HG03175 (cell line): Measurements from ENCODE around the gene NEK4.

ENCODE experiments used
- ATAC-seq: cut with Tn5 transposase; IDR thresholded peaks from one replicate; pipeline ENCODE4 v1.9.1; 2021; ENCODE audit warnings: mild to moderate bottlenecking, moderate library complexity; ENCODE audit not compliant: unreplicated experiment

The NEK4 gene

DNA sequence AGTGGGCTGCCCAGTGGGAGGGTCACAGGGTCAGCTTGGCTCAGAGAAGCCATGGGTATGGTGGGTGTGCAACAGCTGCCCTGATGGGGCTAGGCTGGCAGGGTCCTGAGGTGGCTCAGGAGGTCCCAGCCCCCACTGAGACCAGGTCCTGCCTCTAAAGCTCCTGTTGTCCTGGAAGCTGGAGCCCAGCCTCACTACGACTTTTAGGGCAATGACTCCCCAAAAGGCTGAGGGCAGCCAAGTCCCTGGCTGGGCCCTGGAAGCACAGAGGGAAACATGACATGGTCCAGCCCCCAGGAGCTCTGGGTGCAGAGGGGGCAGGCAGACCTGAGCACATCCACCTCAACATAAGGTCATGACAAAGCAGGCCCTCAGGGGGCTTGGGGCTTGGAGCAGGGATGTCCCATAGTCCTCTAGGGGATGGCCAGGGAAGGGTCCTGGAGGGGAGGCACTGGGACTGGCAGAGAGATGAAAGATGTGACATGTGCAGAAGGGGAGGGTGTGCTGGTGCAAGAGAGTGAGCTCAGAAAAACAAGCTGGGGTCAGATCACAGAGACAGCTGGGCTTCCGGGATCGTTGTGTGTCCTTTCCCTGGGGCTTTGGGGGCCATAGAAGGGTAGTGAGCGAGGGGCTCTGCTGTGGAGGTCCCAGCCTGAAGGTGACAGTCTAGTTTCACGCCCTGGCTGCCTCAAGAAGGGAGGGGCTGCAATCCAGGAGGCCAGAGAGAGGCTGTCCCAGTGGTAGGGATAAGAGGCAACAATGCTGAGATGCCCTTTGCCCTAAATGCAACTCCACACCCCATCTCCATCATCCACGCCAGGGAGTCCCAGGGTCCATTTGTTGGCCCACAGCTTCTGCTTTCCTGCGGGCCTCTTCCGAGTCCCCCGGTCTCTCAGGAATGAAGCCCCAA is 23.2 kb upstream of the NEK4 start:
- ATAC-seq, result no peak

DNA sequence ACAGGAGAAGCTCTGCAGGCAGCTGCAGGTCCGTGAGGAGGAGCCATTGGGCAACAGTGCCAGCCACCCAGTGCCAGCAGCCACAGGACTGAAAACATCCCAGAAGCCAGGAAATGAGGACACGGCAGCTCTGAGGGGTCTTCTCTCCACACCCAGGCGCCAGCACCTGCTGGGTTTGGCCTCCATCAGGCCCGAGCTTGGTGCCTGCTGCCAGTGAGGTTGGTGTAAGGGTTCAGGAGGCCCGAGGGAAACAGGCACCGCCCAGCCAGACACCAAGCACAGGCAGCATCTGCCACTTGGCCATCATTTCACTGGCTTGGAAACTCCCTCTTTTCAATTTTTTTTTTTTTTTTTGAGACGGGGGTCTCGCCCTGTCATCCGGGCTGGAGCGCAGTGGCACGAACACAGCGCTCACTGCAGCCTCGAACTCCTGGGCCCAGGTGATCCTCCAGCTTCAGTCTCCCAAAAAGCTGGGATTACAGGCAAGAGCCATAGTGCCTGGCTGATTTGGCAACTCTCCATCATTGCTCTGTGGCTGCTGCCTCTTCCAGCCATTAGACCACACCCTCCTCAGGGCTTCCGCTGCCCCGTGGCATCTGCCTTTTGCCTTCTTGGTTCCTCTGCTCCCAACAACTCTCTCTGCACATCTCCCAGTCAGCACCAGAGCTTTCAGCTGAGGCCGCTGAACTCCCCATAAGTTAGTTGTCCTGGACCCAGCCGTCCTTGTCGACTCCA is 22.4 kb upstream of the NEK4 start:
- ATAC-seq, result no peak

DNA sequence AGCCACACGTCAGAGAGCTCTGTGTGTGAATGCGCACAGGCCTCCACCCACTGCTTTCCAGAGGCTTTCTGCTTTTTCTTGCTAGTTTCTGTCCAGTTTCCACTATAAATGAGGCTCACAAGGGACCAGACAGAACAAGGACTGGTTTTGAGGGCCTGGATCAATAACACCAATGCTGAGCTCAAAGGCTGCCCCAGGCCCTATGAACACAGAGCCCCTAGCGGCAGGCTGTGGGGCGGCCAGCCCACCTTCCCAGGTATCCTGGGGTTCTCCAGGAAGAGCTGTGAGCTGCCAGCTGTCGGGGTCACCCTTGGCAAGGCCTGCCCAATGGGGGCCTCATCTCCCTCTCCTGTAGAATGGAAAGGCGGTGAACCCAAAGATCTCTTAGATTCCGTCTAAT is 21.7 kb upstream of the NEK4 start:
- no peak for ATAC-seq

DNA sequence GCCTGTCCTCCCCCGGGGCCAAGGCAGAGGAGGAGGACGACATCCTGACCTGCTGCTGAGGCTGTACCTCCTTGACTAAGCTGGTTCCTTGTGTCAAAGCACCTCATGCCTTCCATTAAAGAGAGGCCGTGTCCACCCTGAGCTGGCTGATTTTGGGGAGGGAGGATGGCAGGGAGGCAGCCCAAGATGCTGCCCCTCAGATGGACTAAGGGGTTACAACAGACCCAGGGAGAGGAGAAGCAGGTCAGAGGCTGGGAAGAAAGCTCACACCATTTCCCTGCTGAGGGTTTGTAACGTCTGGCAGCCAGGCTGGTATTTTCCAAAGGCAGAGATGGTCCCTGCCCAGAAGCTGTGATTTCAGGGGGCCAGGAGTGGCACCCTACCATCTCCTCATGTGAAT is 21.2 kb upstream of the NEK4 start:
- ATAC-seq, result no peak

DNA sequence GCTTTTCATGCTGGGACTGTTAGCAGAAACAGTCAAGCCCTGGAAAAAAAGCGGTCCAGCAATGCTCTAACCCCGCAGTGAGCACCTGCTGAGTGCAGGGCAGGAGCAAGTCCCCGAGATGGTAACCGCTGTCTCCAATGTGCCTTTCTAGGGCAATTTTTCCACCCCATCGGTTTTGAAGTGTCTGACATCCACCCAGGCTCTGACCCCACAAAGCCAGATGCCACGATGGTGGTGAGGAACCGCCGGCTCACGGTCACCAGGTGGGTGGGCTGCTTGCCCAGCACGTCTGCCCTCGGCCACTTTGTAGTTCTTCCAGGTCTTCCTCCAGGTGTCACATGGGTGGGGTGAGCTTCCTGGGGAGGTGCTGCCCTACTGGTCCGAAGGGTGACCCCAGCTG is 20.6 kb upstream of the NEK4 start:
- ATAC-seq, result no peak

DNA sequence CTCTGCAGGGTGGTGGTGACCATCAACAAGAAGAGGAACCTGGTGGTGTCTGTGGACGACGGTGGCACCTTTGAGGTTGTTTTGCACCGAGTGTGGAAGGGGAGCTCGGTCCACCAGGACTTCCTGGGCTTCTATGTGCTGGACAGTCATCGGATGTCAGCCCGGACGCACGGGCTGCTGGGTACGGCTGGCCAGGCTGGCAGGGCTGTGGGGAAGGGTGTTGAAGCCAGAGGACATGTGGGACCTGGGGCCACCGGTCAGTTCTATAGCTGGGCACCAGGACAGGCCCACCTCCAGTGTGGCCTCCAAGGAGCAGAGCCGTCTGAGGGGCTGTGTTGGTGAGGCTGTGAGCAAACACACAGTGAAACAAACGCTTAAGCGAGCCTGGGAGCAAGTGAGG is 20.0 kb upstream of the NEK4 start:
- no peak for ATAC-seq

DNA sequence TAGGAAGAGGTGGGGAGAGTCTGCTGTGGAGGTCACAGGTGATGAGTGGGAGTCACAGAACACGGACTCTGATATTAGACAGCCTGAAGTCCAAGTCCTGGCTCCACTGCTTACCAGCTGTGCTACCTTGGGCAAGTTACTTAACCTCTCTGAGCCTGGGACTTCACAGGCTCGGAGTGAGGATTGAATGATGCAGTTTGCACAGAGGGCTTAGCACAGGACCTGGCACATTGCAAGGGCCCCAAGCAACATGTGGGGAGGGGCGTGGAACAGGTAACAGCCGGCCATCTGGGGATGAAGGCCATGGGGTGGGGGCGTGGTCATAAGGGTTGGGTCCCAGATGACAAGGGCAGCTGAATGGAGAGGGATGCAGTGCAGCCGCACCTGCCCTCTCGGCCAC is 19.6 kb upstream of the NEK4 start:
- ATAC-seq, result no peak

DNA sequence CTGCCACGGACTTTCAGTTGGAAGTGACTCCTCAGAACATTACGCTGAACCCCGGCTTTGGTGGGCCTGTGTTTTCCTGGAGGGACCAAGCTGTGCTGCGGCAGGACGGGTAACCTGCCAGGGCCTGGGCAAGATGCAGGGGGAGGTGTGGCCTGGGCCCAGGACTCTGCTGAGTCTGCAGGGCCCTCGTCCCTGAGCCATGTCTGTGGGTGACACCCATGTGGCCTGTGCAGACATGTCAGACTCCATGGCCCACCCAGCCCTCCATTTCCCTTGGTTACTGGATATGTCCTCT is 19.0 kb upstream of the NEK4 start:
- ATAC-seq, result no peak

DNA sequence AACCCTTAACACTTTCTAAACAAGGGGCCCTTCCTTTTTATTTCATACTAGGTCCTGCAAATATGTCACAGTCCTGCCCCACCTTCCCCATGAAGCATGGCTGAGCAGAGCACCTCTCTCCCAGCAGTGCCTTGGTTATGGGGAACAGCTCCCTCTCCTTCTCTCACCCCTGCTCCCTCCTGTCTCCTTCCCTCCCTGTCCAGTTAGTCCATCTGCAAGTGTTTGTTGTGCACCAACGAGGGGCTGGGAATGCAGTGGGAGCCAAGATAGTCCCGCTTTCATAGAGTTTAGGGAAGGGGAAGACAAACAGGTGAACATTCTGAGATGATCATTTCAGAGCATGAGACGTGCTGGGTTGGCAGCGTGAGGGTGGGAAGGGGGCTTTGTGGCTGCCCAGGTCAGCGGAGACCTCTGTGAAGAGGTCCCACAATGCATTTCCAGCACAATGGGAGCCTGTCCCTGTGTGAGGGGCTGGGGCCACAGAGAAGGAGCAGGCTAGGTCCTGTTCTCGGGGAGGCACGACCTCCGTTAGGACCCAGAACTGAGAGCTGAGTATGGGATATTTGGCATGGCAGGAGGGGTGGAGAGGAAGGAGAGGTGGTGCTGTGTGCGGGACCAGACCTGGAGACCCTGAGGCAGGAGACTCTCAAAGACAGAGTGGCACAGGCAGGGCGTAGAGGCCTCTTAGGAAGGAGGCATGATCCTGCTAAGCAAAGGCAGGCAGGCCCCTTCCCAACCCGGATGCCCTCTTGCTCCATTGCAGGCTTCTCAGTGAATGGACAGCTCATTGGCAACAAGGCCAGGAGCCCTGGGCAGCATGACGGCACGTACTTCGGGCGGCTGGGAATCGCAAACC is 18.4 kb upstream of the NEK4 start:
- ATAC-seq, result no peak

DNA sequence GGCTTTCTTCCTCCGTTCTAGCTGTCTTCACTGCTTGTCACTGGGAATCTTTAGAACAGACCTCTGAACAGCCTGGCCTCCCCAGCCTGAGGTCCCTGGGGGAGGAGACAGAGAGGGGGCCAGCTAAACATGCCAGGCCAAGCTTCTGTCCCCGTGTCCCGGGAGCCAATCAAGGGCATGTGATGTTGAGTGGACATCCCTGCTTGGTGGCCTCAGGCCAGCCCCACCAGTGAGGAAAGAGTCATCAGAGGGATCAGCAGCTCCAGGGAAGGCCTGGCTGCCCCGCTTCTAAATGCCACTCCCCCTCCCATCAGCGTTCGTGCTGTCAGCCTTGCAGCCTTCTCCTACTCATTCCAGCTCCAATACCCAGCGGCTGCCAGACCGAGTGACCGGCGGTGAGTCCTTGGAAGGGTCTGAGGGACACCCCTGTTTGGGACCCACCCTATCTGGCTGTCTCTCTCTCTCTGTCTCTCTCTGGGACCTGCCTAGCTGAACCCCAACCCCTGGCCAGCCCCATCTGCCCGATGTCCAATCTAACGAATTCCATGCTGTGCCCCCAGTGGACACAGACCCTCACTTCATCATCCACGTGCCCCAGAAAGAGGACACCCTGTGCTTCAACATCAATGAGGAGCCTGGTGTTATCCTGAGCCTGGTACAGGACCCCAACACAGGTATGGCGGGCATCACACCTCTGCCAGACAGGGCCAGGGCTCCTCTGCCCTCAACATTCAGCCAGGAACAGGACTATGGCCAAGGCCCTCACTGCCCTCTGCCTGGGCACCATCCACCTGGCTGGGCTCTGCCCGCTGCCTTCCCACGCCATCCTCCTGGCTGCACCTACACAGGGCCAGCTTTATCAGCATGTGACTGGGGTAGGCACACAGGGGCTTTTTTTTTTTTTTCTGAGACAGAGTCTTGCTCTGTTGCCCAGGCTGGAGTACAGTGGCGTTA is 17.2 kb upstream of the NEK4 start:
- ATAC-seq, result no peak

DNA sequence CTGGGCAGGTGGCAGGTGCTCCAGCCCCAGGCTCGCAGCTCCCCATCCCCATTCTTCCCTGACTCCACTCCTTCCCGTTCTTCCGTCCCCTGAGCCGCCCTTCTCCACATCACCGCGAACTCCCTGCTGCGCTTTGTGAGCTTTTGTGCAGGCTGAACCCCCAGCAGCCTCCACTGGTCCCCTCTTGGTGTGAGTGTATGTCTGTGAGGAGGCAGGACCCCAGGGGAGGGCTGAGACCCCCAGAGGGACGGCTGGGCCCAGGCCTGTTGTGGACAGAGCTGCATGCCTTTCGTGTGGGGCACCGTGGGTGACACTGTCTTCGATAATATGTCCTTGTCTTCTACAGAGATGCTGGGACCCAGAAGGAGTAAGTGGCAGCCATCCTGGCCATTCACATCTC is 16.5 kb upstream of the NEK4 start:
- no peak for ATAC-seq

DNA sequence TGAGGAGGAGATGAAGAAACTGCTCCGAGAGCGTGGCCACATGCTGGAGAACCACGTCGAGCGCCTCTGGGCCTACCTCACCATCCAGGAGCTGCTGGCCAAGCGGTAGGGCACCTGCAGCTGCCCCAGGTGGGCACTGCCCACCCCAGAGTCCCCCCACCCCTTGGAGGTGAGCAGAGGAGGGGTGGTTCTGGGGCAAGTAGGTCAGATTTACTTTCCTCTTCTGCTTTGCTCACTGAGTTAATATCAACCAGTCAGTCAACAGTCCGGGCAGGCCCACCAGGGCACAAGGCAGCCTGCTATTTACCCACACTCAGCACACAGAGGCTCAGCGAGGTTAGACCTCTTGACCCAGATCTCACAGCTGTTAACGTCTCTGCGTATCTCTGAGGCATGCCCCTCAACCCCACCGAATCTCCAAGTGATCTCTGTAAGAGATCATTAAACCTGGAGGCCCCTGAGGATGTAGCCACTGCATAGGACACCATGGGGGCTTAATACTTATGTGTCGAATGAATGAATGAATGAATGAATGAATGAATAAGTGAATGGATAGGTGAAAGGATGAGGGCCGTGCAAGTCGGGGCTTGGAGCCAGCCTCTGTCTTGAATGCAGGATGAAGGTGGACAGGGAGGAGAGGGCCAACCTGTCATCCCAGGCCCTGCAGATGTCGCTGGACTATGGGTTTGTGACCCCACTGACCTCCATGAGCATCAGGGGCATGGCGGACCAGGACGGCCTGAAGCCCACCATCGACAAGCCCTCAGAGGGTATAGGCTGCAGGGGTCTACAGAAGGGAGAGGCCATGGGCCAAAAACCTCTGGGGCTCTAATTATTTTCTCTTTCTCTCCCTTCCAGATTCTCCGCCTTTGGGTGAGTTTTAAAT is 15.8 kb upstream of the NEK4 start:
- ATAC-seq, result no peak

DNA sequence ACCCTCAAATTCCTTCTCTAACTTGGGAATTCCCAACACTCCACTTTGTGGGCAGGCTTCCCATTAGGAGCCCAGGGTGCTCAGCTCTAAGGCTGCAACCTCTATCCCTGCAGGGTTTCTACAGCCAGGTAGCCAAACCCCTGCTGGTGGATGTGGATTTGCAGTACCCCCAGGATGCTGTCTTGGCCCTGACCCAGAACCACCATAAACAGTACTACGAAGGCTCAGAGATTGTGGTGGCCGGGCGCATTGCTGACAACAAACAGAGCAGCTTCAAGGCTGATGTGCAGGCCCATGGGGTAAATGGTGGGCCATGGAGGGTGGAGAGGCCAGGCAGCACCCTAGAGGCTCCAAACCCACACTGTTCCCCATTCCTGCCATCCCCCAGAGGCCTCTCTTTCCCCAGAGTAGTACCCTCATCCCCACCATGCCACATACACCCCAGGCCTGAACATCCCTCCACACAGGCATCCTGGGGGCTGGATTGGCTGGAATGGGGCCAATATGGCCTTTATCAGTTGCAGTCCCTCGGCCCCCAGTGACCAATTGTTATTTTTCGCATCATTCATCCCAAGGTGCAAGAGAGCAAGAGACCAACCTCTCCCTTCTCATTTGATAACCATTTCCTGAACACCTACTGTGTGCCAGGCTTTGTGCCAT is 14.3 kb upstream of the NEK4 start:
- no peak for ATAC-seq

DNA sequence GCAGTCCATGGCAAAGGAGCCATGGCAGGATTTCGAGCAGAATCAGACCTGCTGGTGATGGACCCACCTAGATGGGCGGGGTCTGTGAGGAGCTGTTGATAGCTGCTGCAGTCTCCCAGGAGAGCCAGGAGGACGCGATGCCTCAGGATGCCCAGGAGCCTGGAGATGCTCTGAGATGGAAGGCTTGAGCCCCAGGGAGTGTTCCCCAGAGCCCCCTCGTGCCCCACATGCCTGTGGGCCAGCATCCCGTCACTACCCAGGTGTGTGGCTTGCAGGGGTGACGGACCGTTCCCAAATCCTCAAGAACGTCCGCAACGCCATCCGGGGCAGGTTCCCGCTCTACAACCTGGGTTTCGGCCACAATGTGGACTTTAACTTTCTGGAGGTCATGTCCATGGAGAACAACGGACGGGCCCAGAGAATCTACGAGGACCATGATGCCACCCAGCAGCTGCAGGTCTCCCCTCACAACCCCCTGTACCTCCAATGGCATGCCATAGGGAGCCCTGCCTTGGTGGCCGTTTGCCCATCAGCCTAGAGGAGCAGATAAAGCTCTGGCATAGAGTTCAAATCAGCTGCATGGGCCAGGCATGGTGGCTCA is 13.4 kb upstream of the NEK4 start:
- no peak for ATAC-seq

DNA sequence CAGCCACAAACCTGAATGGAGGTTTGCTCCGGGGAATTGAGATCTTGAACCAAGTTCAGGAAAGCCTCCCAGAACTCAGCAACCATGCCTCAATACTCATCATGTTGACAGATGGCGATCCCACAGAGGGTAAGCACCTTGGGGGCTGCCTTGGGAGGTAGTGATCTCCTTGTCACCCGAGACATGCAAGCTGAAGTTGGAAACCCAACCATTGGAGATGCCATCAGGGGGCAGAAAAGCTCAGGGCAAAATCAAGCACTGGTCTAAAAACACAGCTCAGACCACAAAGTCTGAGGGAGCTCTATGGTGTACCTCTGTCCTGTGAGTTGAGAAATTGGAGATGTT is 12.4 kb upstream of the NEK4 start:
- no peak for ATAC-seq

DNA sequence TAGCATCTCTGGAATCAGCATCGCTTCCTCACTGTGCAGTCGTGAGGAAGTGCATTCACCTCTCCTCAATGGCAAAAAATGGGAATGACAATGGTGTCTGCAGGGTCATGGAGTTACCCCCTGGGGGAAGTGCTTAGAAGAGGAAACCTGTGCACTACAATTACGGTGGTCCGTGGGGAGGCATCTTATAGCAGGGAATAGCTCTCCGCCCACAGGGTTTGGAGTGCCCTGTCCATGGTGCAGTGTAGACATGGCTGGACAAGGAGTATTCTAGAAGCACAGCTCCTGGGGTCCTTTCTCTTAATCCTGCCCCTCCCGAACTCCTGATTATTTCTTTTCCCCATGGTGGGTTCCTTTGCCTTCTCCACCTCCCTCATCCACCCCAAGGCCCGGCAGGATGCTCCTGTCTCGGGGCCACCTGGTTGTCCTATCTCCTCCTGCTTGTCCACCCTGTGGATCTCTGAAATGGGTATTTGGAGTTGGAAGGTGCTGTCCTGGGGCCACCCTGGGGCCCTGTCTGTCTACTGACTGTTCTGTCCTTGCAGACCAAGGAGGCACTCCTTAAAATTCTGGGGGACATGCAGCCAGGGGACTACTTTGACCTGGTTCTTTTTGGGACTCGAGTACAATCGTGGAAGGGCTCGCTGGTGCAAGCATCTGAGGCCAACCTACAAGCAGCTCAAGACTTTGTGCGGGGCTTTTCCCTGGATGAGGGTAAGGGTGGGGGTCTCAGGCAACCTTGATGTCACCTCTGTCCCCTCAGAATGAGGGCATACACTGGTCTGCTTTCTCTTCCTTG is 11.9 kb upstream of the NEK4 start:
- ATAC-seq, result no peak

DNA sequence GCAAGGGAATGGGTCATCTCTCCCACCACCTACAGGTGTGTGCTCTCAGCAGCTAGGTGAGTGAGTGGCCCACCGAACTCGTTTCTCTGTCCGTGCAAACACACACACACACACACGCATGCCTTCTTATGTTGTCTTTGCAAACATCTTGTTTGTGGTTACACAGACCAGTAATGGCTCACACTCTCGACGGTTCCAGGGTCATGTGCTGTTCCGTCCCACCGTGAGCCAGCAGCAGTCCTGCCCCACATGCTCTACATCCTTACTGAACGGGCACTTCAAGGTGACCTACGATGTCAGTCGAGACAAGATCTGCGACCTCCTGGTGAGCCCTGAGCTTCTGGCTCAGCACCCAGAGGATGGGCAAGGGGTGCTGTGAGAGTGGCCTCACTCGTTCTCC is 11.0 kb upstream of the NEK4 start:
- ATAC-seq, result no peak
